Cardiac fibroblast (primary cell): ENCODE data around the gene MYL7.
A peak's percentile ranks its signal among the peaks of the same experiment; 100 is the strongest.
"Not testable (repeated sequence)": the region's sequence is repeated elsewhere in the genome, so short reads cannot be mapped to it uniquely, and the experiment has no call there.

ENCODE experiments used
- DNase-seq, 2 donors: peaks; one replicate each; pipeline versions ENCODE4 v3.0.0 to v3.0.0-alpha.2; 2010; ENCODE audit warnings: low read depth in 2 of 2
- H3K4me3 ChIP-seq, 2 donors: replicated peaks in 1 of 2; 1 replicate in 1 of 2; 2 replicates in 1 of 2; pipeline ENCODE4 v1.5.1; 2011; ENCODE audit warnings: low read depth in 2 of 2, low read length in 2 of 2, mild to moderate bottlenecking in 2 of 2, moderate library complexity in 1 of 2
- TF ChIP-seq, protein P1 (sequence below): IDR thresholded peaks from one replicate; pipeline ENCODE4 v1.5.1; 2011; ENCODE audit warnings: low read depth, mild to moderate bottlenecking, low read length, inconsistent platforms

The MYL7 gene

GRCh38 chr7:44131173-44132029 is 9.7 kb downstream of the MYL7 start:
- peak in 1 of 2 donors; percentile 55 for DNase-seq
- TF ChIP-seq, protein P1, sequence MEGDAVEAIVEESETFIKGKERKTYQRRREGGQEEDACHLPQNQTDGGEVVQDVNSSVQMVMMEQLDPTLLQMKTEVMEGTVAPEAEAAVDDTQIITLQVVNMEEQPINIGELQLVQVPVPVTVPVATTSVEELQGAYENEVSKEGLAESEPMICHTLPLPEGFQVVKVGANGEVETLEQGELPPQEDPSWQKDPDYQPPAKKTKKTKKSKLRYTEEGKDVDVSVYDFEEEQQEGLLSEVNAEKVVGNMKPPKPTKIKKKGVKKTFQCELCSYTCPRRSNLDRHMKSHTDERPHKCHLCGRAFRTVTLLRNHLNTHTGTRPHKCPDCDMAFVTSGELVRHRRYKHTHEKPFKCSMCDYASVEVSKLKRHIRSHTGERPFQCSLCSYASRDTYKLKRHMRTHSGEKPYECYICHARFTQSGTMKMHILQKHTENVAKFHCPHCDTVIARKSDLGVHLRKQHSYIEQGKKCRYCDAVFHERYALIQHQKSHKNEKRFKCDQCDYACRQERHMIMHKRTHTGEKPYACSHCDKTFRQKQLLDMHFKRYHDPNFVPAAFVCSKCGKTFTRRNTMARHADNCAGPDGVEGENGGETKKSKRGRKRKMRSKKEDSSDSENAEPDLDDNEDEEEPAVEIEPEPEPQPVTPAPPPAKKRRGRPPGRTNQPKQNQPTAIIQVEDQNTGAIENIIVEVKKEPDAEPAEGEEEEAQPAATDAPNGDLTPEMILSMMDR, result peak; percentile 15
- H3K4me3 ChIP-seq, result no peak overlapping the region

- TF ChIP-seq, protein P1, result no peak
- no peak overlapping the region for H3K4me3 ChIP-seq
- no peak for DNase-seq
Measured at GRCh38 chr7:44128721-44129582, 12.2 kb downstream of the MYL7 start.

DNA sequence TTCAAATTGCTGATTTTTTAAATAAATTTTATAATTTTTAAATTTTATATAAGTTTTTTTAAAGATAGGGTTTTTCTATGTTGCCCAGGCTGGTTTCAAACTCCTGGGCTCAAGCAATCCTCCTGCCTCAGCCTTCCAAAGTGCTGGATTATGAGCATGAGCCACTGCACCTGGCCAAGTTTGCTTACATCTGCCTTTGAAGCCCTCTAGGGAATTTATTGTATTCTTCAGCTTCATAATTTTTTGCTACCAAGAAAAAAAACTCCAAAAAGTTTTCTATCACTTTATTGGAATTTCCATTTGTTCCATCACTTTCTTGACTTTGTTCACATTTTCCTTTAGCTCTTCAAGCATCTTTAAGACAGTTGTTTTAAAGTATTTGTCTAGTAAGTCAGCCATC is 14.0 kb downstream of the MYL7 start:
- no peak for DNase-seq
- no peak overlapping the region for H3K4me3 ChIP-seq
- TF ChIP-seq, protein P1, result no peak

DNA sequence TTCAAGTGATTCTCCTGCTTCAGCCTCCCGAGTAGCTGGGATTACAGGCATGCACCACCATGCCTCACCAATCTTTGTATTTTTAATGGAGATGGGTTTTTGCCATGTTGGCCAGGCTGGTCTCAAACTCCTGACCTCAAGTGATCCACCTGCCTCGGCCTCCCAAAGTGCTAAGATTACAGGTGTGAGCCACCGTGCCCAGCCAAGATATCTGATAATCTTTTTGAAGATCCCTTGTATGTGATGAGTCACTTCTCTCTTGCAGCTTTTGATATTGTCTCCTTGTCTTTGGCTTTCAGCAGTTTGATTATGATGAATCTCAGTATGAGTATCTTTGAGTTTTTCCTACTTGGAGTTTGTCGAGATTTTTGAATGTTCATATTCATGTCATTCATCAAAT is 14.6 kb downstream of the MYL7 start:
- DNase-seq, H3K4me3 ChIP-seq: not testable (repeated sequence)

GRCh38 chr7:44124822-44125202 is 16.3 kb downstream of the MYL7 start:
- TF ChIP-seq, protein P1, result no peak
- H3K4me3 ChIP-seq, result no peak overlapping the region
- no peak for DNase-seq

- TF ChIP-seq, protein P1, result no peak
- peak; percentile 95 to 97 for DNase-seq
- peak within 1 kb of the TSS; percentile 63 to 79 for H3K4me3 ChIP-seq
Measured at GRCh38 chr7:44123190-44124003, 17.7 kb downstream of the MYL7 start, which contains the start of gene POLD2. Gene POLD2 (minus strand): TSS chr7:44123548. CDS start chr7:44122053, 1,495 bp downstream.
